Stimulated activated CD4-positive, alpha-beta T cell treated with anti-CD3 and anti-CD28 coated beads, Interleukin-15, amount 100 ng/mL, for 48 hours (primary cell): ENCODE measurements around the gene PC.

Experiments used
- DNase-seq, 2 donors: peaks; one replicate each; pipeline ENCODE4 v3.0.0-alpha.2; 2020; ENCODE audit warnings: low read depth in 2 of 2

The PC gene

GRCh38 chr11:66864924-66865697 is 93.1 kb downstream of the PC start:
- no peak for DNase-seq

- DNase-seq: no peak
Measured at GRCh38 chr11:66864172-66864901, 93.8 kb downstream of the PC start.

GRCh38 chr11:66863428-66864125 is 94.6 kb downstream of the PC start:
- DNase-seq: no peak

- no peak for DNase-seq
Measured at GRCh38 chr11:66862559-66863037, 95.6 kb downstream of the PC start.

GRCh38 chr11:66861774-66862558 is 96.2 kb downstream of the PC start:
- no peak for DNase-seq

GRCh38 chr11:66861038-66861773 is 97.0 kb downstream of the PC start:
- DNase-seq: no peak

GRCh38 chr11:66860449-66860831 is 97.7 kb downstream of the PC start:
- DNase-seq: no peak

GRCh38 chr11:66859686-66860448 is 98.3 kb downstream of the PC start:
- DNase-seq: no peak

- DNase-seq: no peak
Measured at GRCh38 chr11:66858939-66859685, 99.1 kb downstream of the PC start.

- DNase-seq: no peak
Measured at GRCh38 chr11:66858186-66858938, 99.8 kb downstream of the PC start.

- DNase-seq: no peak
Measured at GRCh38 chr11:66857927-66858185, 100.3 kb downstream of the PC start.

GRCh38 chr11:66857234-66857926 is 100.8 kb downstream of the PC start:
- no peak for DNase-seq

GRCh38 chr11:66856496-66857233 is 101.5 kb downstream of the PC start, which contains the start of gene LRFN4:
TSS of gene LRFN4 (plus strand) at chr11:66857064. CDS start at chr11:66857745, 681 bp downstream.
- no peak for DNase-seq

GRCh38 chr11:66855574-66856495 is 102.3 kb downstream of the PC start:
- peak; percentile 73 to 81 for DNase-seq

GRCh38 chr11:66854729-66855211 is 103.4 kb downstream of the PC start:
- DNase-seq: no peak

GRCh38 chr11:66854231-66854661 is 103.9 kb downstream of the PC start:
- no peak for DNase-seq
